HG03060 (cell line): Measurements from ENCODE around the gene PPAN.

Experiments
- ATAC-seq: cut with Tn5 transposase; IDR thresholded peaks from one replicate; pipeline ENCODE4 v1.9.1; 2021; ENCODE audit warnings: low read depth, moderate number of reproducible peaks; ENCODE audit not compliant: unreplicated experiment

PPAN gene

DNA sequence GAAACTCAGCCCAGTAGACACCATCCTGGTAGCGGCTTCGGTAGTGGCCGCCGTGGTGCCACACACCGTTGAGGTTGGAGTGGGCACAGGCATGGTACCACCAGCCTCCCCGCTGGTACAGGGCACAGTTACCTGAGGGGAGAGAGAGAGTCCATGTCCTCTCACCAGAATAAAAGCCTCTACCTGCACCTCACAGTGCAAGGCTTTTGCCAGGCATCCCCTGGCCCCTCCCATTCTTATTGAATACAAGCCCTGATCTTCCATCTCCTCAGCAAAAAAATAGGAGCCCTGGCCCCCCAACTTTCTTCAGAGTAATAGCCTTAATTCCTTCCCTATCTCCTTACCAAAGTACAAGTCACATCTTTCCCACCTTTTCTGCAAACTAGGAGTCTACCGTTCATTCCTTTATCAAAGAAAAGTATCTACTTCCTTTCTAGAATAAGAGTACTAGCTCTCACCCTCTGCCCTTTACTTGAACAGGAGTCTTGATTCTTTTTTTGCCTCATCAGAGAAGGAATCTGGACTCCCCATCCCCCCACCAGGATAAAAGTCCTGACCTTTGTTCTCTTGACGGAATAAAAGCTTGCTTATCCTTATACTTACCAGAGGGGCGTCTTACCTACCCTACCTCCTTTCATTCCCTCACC lies 13.4 kb upstream of the PPAN start:
- no peak for ATAC-seq

DNA sequence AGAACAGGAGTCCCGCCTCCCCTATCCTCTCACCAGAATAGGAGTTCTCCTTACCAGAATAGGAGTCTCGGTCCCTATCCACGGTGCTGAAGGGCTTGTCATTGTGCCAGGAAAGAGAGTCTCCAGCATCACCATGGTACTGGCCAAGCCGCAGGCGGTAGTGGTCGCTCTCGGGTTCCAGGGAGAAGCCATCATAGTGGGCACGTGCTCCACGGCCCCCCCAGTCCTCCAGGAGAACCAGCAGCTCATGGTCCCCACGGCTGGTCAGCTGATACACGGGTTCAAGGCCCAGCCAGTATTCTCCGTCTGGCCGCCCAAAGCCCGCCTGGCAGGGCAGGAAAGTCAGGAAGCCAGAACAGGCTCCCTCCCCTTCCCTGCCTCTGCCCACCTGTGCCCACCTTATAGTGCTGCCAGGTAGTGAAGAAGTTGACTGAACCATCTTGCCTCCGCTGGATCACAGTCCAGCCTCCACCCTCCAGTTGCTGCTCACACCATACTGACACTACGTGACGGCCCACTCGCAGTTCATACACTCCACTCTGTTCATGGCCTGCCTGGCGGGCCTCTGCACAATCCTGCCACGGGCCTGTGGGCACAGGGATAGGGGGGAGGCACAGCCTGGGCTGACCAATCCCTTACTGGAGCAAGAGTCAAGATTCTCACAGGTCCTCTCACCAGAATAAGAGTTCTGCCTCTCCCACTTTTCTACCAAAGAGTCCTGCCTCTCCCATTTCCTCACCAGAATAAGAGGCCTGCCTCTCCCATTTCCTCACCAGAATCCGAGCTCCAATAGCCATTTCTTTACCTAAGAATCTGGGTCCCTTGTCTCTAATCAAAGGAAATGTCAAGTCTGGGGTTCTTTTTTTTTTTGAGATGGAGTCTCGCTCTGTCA lies 12.6 kb upstream of the PPAN start:
- ATAC-seq, result no peak

DNA sequence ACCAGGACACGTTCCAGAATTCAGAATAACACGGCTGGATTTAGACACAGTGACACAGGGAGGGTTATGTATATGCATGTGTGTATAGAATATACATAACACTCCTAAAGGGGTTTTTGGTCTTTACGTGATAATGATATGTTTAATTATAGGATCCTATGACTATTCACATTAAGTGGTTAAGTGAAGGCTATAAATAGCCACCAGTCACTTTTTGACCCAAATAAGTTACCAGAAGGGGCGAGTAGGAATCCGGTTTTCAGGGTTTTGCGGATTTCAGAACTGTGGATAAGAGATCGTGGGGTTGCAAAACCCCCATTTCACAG lies 10.6 kb upstream of the PPAN start:
- ATAC-seq, result no peak

DNA sequence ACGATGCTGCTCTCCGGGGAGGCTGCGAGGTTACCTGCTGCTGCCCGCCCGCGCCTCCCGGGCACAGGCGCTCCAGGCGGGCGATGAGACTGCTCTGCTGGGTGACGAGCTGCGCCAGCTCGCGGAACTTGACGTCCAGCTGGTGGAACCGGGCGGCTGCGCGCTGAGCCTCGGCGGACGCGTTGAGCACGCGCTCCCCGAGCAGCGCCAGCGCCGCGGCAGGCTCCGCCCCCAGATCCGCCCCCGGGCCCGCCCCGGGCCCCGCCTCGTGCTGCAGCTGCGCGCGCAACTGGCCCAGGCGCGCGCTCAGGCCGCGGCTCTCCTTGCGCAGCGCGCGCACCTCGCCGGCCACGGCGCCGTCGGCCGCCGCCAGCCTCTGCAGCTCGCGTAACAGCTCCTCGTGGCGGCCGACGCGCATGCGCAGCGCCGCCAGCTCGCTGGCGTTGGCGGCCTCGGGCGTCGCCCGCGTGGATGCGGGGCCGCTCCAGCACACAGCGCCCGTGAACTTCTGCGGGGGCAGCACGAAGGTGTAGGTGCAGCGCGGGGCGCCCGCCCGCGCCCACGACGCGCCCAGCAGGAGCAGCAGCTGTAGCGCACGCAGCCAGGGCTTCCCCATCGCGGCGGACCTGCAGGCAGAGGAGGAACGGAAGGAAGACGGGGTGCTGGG lies 10.1 kb upstream of the PPAN start:
- ATAC-seq, result peak; percentile 59

DNA sequence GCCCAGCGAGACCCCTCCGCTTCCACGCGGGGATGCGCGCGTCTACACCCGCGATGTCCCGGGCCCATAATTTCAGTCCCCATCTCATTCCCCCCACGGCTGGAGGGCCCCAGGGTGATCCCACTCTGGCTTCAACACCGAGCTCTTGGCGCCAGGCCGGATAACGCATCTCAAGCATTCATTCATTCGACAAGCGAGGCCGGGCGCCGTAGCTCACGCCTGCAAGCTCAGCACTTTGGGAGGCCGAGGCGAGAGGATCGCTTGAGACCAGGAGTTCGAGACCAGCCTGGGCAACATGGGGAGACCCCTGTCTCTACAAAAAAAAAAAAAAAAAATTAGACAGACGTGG lies 9.6 kb upstream of the PPAN start:
- ATAC-seq, result no peak

DNA sequence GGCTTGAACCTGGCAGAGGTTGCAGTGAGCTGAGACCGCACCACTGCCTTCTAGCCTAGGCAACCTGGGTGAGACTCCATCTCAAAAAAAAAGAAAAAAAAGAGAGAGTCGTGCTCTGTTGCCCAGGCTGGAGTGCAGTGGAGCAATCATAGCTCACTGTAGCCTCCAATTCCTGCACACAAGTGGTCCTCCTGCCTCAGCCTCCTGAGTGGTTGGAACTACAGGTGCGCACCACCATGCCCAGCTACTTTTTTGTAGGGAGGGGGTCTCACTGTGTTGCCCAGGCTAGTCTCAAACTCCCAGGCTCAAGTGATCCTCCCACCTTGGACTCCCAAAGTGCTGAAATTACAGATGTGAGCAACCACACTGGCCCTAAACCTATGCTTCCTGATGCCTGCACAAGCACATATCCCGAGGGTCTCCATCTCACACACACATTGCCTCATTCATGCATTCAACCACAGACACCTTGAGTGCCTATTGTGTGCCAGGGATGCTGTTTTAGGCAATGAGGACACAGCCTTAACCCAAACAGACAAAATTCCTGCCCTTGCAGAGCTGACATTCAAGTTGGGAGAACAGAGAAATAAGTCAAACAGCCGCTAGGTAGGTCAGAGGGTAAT lies 5.9 kb upstream of the PPAN start:
- ATAC-seq, result no peak

DNA sequence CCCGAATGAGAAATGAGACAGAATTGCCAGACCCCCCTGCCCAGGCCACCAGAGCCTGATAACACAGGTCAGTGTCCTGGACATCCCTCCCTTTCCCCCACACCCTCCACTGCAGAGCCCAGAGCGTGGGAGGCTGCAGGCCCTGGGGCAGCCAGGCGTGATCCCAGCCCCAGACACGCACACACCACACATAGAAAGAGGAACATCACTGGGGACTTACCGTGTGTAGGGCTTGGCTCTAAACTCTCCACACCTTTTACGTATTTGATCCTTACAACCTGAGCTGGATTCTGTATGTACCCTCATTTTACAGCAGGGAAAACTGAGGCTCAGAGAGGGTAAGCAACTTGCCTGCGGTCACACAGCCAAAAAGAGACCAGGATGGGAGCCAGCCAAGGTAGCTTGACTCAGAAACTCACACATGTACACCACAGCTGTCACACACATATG lies 3.4 kb upstream of the PPAN start:
- ATAC-seq, result no peak

DNA sequence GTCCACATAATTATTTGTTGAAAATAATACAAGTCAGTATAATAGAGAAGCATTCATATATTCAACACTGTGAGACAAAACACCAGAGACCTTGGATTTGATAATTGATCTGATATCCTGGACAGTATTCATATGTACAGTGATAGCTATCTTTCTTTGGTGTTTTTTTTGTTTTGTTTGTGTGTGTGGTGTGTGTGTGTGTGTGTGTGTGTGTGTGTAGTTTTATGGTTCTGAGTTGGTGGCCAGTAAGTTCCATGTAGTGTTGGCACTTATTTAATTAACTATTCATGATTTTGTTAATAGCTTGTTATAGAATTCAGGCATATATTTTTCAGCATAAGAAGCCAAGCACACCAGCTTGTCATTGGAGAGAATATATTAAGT lies 2.0 kb upstream of the PPAN start:
- no peak for ATAC-seq

DNA sequence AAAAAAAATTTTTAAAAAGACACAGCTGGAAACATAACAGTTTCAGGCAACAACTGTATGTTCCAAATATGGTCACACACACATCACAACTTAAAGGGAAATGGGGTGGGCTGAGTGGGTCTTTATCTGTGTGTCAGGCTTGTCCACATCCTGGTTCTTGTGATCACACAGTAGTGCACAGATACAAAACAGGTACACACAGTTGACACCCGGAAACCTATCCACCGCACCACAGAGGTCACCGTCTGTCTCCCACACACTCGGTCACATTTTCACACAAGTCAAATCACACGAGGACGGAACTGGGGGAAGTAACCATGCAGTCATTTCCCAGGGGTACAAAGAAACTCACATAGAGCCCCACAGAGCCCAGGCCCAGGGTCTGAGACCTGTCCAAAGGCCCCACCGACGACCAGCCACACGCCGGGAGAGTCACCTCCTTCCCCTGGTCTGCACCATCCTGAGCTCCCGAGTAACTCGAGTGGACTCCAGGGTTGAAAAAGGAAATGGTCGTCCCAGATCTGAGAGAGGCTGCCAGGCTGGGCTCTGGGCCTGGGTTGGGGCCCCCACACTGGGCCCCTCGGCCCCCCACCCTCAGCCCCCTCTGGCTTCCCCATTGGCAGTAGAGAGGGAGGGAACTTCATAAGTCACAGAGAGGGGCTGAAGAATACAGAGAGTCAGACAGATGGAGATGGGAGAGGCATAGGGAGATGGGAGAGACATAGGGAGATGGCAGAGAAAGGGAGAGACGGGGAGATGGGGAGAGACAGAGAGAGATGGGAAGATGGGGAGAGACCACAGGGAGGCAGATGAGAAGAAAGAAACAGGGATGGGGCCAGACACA lies 1.3 kb upstream of the PPAN start:
- ATAC-seq, result peak; percentile 28

DNA sequence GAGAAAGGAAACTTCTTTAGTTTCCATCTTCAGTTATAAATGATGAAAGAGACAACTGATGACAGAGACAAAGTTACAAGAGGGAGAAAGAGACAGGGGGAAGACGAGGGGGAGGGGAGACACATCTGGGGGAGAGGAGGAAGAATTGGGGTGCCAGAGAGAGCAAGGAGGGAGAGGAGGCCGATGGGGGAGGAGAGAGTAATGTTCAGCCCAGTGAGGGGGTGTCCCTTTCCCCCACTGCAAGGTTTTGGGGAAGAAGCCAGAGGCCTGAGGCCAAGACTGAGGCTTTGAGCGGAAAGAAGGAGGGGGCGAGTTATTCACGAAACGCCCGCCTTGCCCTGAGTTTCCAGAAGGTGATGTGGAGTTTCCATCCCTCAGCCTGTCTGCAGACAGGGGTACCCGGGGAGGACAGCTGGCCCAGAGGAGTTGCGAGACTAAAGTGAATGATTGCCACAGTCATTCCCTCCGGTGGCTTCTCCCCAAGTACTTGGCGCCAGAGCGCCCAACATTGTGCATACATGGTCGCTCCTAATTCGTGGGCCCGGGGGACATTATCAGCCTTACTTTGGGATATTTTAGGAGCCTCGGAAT lies 558 bp upstream of the PPAN start:
- no peak for ATAC-seq

DNA sequence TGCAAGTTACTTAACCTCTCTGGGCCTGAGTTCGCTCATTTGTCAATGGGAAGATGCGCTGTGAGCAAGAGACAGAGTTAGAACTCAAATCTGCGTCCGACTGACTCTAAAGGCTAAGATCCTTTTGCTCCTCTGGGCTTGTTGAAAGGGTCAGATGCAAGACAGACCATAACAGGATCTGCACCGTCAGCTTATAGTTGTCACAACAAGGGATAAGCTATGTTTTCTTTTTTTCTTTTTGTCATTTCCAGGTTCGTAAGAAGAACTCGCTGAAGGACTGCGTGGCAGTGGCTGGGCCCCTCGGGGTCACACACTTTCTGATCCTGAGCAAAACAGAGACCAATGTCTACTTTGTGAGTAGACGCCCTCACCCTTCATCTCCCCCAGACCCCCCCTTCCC lies 1.1 kb downstream of the PPAN start:
- ATAC-seq, result no peak

DNA sequence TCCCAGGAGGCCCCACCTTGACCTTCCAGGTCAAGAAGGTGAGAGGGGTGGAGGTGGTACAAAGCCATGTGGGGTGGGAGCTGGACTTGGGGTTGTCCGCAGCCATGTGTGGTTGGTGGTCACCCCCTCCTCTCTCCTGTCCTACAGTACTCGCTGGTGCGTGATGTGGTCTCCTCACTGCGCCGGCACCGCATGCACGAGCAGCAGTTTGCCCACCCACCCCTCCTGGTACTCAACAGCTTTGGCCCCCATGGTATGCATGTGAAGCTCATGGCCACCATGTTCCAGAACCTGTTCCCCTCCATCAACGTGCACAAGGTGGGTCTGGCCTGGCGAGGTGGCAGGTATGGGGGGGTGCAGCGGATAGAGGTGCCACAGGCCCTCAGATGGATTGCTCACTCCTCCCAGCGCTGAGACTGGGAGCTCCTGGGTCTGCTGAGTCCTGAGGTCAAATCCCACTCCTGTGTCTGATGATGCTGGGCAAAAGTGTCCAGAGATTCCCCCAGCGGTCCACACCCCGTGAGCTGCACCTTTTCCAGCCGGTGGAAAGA lies 1.7 kb downstream of the PPAN start:
- ATAC-seq, result no peak

DNA sequence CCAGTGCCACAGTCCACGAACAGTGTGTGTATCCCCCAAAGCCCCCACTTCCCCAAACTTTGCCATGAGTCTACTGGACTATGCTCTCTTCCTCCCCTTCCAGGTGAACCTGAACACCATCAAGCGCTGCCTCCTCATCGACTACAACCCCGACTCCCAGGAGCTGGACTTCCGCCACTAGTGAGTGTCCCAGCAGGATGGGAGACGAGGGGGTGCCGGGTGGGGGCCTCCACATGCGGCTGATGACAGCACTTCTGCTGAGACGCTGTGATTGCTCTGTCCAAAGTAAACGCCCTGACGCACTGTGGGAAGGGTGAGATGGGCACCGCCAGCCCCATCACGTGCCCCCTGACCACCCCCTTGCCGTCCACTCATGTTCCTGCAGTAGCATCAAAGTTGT lies 3.4 kb downstream of the PPAN start:
- no peak for ATAC-seq

DNA sequence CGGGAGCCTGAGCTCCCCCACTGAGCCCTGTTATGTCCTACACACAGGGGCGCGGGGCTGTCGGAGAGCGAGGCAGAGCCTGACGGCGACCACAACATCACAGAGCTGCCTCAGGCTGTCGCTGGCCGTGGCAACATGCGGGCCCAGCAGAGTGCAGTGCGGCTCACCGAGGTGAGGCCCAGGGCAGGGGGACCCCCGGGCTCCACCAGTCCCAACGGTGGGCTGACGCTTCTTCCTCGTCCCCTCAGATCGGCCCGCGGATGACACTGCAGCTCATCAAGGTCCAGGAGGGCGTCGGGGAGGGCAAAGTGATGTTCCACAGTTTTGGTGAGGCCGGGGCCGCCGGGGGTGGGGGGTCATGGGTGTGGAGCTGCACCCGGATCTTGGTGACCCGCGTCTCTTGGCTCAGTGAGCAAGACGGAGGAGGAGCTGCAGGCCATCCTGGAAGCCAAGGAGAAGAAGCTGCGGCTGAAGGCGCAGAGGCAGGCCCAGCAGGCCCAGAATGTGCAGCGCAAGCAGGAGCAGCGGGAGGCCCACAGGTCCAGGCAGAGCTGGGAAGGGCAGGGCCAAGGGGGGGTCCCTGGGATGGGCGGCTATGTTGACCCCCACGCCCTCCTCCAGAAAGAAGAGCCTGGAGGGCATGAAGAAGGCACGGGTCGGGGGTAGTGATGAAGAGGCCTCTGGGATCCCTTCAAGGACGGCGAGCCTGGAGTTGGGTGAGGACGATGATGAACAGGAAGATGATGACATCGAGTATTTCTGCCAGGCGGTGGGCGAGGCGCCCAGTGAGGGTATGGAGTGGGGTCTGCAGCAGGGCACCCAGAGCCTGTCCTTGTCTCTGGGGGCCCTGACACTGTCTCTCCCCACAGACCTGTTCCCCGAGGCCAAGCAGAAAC lies 4.2 kb downstream of the PPAN start:
- no peak for ATAC-seq

DNA sequence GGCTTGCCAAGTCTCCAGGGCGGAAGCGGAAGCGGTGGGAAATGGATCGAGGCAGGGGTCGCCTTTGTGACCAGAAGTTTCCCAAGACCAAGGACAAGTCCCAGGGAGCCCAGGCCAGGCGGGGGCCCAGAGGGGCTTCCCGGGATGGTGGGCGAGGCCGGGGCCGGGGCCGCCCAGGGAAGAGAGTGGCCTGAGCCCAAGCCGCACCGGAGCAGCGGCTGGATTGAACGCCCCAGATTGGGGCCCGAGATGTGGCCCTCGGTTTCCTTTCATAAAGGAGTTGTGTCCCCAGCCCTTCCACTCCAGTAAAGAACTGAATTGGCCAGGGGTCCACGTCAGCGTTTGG lies 4.8 kb downstream of the PPAN start:
- no peak for ATAC-seq

DNA sequence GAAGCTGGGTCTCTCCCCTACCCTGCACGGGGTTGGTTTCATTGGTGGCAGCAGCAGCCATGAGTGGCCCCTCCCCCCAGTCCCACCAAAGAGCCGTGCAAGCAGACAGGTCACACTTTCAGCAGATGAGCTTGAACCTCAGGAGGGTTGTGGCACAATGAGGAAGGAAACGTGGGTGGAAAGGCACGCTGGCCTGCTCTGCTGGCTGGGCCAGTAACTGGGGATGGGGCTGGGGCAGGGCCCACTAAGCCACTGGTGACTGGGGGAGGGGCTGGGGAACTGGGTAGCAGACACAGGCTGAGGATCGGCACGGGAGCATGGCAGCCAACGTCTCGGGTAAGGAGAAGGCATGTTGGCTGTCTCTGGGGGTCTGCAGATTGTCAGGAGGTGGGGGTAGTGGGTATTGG lies 5.2 kb downstream of the PPAN start, which contains the start of gene P2RY11:
Gene P2RY11 (plus strand): TSS at position 289 of the 407 bp plus-strand sequence. CDS start 29 bp downstream, at position 318.
- no peak for ATAC-seq

DNA sequence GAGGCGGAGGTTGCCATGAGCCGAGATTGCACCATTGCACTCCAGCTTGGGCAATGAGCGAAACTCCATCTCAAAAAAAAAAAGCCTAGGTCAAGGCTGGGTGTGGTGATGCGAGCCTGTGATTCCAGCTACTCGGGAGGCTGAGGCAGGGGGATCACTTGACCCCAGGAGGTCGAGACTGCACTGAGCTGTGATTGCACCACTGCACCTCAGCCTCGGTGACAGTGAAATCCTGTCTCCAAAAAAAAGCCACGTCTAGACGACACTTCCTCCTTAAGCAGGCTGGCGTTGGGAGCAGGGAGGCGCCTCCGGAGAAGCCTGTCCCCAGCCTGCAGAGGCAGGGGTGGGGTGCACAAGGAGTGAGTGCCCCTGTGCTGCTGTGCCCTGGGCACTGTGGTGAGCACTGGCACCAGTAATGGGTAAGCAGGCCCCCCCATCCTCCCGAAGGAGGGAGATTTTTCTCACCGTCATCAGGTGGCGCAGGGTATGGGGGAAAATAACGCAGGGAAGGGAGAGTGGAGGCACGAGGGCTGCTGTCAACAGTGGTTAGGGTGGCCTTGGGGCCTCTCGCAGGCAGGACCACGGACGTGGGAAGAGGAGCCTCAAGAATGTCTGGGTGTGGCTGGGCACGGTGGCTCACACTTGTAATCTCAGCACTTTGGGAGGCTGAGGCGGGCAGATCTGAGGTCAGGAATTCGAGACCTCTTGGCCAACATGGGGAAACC lies 6.0 kb downstream of the PPAN start:
- ATAC-seq, result no peak
